Lower leg skin (tissue), 4 donors: ENCODE results near the gene SYS1. TPM values are rescaled to one million over a fixed set of nuclear protein-coding genes. Genes with fewer than 3 reads are reported as not detected.

Source experiments
- DNase-seq, 2 donors: peaks; one replicate each; pipeline ENCODE4 v3.0.0-alpha.2; 2019; ENCODE audit warnings: low spot score in 2 of 2
- H3K4me3 ChIP-seq: fragments of 200-600 bp; sonication (generic); 2 replicates; pipeline ENCODE4 v1.5.1; 2017; ENCODE audit warnings: mild to moderate bottlenecking, low read depth; ENCODE audit not compliant: poor library complexity, severe bottlenecking
- POLR2A ChIP-seq, 2 donors: fragments of 450-650 bp; IDR thresholded peaks; one replicate each; pipeline ENCODE4 v1.6.1; 2016 to 2017; ENCODE audit warnings: antibody characterized with exemption in 2 of 2, mild to moderate bottlenecking in 1 of 2, moderate library complexity in 1 of 2
- WGBS, 2 donors: methylation state at CpG; one replicate each; pipeline ENCODE4 v1.1.5; 2018; 5-methylcytosine and 5-hydroxymethylcytosine counted together
- intact Hi-C: fragments of 100-400 bp; cut with DNase I; formaldehyde crosslinking; loops from one replicate; pipeline ENCODE4 v1.15.0; 2023; ENCODE audit warnings: low total_unique reads
- total RNA-seq, 4 donors: library from RNA; depleted of rRNA; stranded (reverse); fragments of >200 nt; gene quantifications; one replicate each; pipeline ENCODE4 v1.1.0, GENCODE V29; 2016
- TF ChIP-seq, protein P1 (sequence below), 3 donors: fragments of 450-650 bp; IDR thresholded peaks; one replicate each; pipeline ENCODE4 v1.5.1; 2016; ENCODE audit warnings: antibody characterized with exemption in 3 of 3, mild to moderate bottlenecking in 3 of 3, moderate library complexity in 2 of 3

SYS1 gene
- total RNA-seq, 4 donors from 2014 or later: 27.3 to 46.6 (median 36.0) TPM

DNA sequence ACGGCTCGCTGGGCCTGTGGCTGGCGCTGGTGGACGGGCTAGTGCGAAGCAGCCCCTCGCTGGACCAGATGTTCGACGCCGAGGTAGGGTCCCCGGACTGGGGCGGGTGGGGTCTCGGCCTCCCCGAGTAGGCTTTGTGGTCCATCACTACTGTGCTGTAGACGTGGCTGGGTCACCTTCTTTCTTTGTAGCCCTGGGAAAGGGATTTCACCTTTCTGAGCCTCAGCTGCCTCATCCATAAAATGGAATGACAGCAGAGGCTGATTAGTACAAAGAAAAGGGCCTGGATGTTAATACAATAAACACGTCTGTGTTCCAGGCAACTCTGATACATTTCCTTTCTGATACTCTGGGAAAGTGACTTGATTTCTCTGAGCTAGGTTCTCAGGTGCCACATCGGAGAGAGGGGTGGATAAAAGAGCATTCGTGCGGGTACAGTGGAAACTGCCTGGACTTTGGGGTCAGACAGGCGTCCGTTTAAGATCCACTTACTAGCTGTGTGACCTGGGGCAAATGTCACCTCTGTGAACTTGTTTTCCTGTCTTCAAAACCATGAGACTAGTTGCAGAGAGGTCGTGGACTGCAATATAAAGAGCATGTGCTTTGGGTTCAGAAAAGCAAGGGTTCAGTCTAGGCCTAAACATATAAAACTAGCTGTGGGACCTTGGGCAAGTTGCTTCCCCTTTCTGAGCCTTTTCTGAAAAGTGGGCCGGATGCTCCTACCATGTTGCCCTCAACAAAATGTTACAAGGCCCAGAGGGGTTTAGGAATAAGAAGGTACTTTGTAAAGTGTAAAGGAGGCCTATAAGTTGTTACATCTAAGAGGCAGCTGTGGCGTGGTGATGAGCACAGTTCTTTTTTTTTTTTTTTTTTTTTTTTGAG lies 896 bp downstream of the SYS1 start:
- H3K4me3 ChIP-seq: peak overlapping the region; percentile 48
- no peak for DNase-seq
- intact Hi-C loops: no loop called here
- 25 to 37% methylated on average over 13 to 16 of the region's 23 CpGs for WGBS, 2 donors
- TF ChIP-seq, protein P1, sequence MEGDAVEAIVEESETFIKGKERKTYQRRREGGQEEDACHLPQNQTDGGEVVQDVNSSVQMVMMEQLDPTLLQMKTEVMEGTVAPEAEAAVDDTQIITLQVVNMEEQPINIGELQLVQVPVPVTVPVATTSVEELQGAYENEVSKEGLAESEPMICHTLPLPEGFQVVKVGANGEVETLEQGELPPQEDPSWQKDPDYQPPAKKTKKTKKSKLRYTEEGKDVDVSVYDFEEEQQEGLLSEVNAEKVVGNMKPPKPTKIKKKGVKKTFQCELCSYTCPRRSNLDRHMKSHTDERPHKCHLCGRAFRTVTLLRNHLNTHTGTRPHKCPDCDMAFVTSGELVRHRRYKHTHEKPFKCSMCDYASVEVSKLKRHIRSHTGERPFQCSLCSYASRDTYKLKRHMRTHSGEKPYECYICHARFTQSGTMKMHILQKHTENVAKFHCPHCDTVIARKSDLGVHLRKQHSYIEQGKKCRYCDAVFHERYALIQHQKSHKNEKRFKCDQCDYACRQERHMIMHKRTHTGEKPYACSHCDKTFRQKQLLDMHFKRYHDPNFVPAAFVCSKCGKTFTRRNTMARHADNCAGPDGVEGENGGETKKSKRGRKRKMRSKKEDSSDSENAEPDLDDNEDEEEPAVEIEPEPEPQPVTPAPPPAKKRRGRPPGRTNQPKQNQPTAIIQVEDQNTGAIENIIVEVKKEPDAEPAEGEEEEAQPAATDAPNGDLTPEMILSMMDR (IDR thresholded peaks at IDR 0.05): no peak
- TF ChIP-seq POLR2A (IDR thresholded peaks at IDR 0.05): no peak

DNA sequence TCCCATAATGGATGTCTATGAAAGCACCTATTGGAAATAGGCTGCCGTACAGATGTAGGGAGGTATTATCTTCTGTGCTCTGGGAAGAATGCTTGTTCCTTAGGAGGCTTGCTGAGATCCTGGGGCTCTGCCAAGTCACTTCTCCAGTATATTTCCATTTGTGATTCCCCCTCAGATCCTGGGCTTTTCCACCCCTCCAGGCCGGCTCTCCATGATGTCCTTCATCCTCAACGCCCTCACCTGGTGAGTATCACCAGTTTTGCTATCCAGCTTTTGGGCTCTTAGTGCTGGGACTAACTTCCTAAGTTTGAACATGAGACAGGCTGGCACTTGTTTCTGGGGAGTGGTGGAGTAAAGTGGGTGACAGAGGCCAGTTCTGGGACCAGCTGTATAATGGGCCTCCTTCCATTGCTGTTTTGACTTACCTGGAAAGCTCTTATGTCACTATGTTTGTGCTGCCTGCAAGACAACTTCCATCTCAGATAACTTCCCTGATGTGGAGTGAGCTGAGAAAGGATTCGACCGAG lies 2.6 kb downstream of the SYS1 start:
- no peak overlapping the region for H3K4me3 ChIP-seq
- DNase-seq: no peak
- intact Hi-C loops: no loop called here
- TF ChIP-seq, protein P1 (IDR thresholded peaks at IDR 0.05): no peak
- no peak for TF ChIP-seq POLR2A (IDR thresholded peaks at IDR 0.05)
- WGBS, 2 donors: 88 to 89% methylated on average over 5 of the region's 5 CpGs

DNA sequence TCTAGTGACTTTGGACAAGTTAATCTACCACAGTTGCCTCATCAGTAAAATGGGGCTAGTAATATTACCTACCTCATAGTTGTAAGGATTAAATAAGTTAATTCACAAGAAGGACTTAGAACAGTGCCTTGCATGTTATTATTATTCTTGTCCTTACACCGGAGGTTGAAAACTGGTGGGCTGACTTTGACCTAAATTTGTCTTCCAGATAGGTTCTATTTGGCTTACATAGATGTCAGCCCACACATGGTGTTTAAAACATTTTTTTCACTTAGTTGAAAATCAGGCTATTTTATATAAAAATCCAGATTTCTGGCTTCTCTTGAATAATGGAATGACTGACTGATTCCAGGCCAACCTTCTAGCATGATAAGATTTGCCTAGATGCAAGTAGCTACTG lies 3.2 kb downstream of the SYS1 start:
- H3K4me3 ChIP-seq: no peak overlapping the region
- intact Hi-C loops: no loop called here
- 83 to 91% methylated on average over 1 of the region's 1 CpG for WGBS, 2 donors
- TF ChIP-seq, protein P1 (IDR thresholded peaks at IDR 0.05): no peak
- no peak for TF ChIP-seq POLR2A (IDR thresholded peaks at IDR 0.05)
- no peak for DNase-seq

DNA sequence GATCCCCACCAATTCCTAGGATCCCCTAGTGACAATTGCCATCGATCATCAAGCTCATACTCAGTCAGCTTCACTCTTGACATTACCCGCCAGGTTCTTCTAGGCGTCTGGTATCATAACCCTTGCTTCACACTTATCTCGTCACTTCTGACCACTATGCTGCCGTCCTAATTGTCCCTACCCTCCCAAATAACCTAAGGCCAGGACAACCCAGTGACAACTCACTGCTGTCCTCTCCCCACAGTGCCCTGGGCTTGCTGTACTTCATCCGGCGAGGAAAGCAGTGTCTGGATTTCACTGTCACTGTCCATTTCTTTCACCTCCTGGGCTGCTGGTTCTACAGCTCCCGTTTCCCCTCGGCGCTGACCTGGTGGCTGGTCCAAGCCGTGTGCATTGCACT lies 3.7 kb downstream of the SYS1 start:
- intact Hi-C loops: no loop called here
- TF ChIP-seq, protein P1 (IDR thresholded peaks at IDR 0.05): no peak
- TF ChIP-seq POLR2A (IDR thresholded peaks at IDR 0.05): no peak

DNA sequence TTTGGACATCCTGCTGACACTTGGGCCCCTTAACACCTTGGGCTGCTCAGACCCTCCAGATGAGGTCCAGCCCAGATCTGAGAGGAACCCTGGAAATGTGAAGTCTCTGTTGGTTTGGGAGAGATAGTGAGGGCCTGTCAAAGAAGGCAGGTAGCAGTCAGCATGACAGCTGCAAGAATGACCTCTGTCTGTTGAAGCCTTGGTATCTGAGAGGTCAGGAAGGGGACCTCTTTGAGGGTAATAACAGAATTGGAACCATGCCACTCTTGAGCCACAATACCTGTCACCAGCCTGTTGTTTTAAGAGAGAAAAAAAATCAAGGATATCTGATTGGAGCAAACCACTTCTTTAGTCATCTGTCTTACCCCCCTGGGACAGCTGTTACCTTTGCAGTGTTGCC lies 4.2 kb downstream of the SYS1 start:
- TF ChIP-seq, protein P1 (IDR thresholded peaks at IDR 0.05): no peak
- no peak for TF ChIP-seq POLR2A (IDR thresholded peaks at IDR 0.05)
- no peak overlapping the region for H3K4me3 ChIP-seq
- DNase-seq: no peak
- intact Hi-C loops: no loop called here

More for the DNA sequence above, 3.7 kb downstream of the SYS1 start:
- WGBS, 2 donors: 87 to 93% methylated on average over 11 of the region's 11 CpGs
- DNase-seq: no peak
- H3K4me3 ChIP-seq: no peak overlapping the region
